GM23338 (cell line): ENCODE data around the gene FAM83C. TPM values are rescaled to one million over a fixed set of nuclear protein-coding genes. Genes with fewer than 3 reads are reported as not detected.

Experiments
- ATAC-seq: fragments of 200-7000 bp; cut with Tn5 transposase; 3 replicates; pipeline ENCODE4 v1.9.1; 2020
- DNase-seq: peaks from one replicate; pipeline ENCODE4 v3.0.0-alpha.2; 2015; ENCODE audit warnings: low spot score
- H2AFZ ChIP-seq: fragments of 200-600 bp; sonication (generic); 2 replicates; pipeline ENCODE4 v1.8.0; 2016; ENCODE audit warnings: antibody characterized with exemption, mild to moderate bottlenecking, moderate library complexity
- H3F3A ChIP-seq: fragments of 200-600 bp; sonication (generic); replicated peaks from 2 replicates; pipeline ENCODE4 v1.8.0; 2017; ENCODE audit warnings: antibody characterized with exemption, mixed run types, low read depth
- H3K27ac ChIP-seq: fragments of 200-600 bp; sonication (generic); 2 replicates; pipeline ENCODE4 v1.6.1; 2016; ENCODE audit warnings: low read depth
- H3K27me3 ChIP-seq: fragments of 200-600 bp; sonication (generic); 2 replicates; pipeline ENCODE4 v1.8.0; 2016; ENCODE audit warnings: mild to moderate bottlenecking, mixed run types, moderate library complexity; ENCODE audit not compliant: insufficient read depth
- H3K36me3 ChIP-seq: fragments of 200-600 bp; sonication (generic); 2 replicates; pipeline ENCODE4 v1.8.0; 2016; ENCODE audit warnings: mild to moderate bottlenecking; ENCODE audit not compliant: insufficient read depth
- H3K4me1 ChIP-seq: fragments of 200-600 bp; sonication (generic); 2 replicates; pipeline ENCODE4 v1.8.0; 2016; ENCODE audit warnings: mild to moderate bottlenecking, moderate library complexity; ENCODE audit not compliant: insufficient read depth
- H3K4me2 ChIP-seq: fragments of 200-600 bp; sonication (generic); 2 replicates; pipeline ENCODE4 v1.7.1; 2017; ENCODE audit warnings: mixed run types
- H3K4me3 ChIP-seq: fragments of 200-600 bp; sonication (generic); 2 replicates; pipeline ENCODE4 v1.6.1; 2016; ENCODE audit warnings: mixed run types
- H3K79me2 ChIP-seq: fragments of 200-600 bp; sonication (generic); replicated peaks from 2 replicates; pipeline ENCODE4 v1.8.0; 2017; ENCODE audit warnings: mild to moderate bottlenecking; ENCODE audit not compliant: insufficient read depth
- H3K9me2 ChIP-seq: fragments of 200-600 bp; sonication (generic); 2 replicates; pipeline ENCODE4 v1.8.0; 2017; ENCODE audit not compliant: insufficient read depth
- H4K20me1 ChIP-seq: fragments of 200-600 bp; sonication (generic); replicated peaks from 2 replicates; pipeline ENCODE4 v1.8.0; 2017; ENCODE audit warnings: mild to moderate bottlenecking; ENCODE audit not compliant: insufficient read depth
- H3K27ac Mint-ChIP-seq: 2 replicates; pipeline ENCODE4 v1.8.0; 2020; ENCODE audit warnings: inconsistent platforms, mild to moderate bottlenecking, moderate library complexity, mixed read lengths
- H3K27me3 Mint-ChIP-seq: 3 replicates; pipeline ENCODE4 v1.8.0; 2022; ENCODE audit warnings: low read depth, mild to moderate bottlenecking, moderate library complexity, mixed read lengths, inconsistent platforms; ENCODE audit not compliant: insufficient read depth, poor library complexity
- H3K36me3 Mint-ChIP-seq: 3 replicates; pipeline ENCODE4 v1.8.0; 2021; ENCODE audit warnings: low read depth, mild to moderate bottlenecking, inconsistent platforms, moderate library complexity, mixed read lengths
- H3K4me1 Mint-ChIP-seq: 3 replicates; pipeline ENCODE4 v1.8.0; 2020; ENCODE audit warnings: mild to moderate bottlenecking, inconsistent platforms, mixed read lengths
- H3K4me3 Mint-ChIP-seq: 3 replicates; pipeline ENCODE4 v1.8.0; 2021; ENCODE audit warnings: moderate library complexity, mild to moderate bottlenecking, inconsistent platforms, mixed read lengths
- H3K9me3 Mint-ChIP-seq: 3 replicates; pipeline ENCODE4 v1.8.0; 2020; ENCODE audit warnings: moderate library complexity, mild to moderate bottlenecking, inconsistent platforms, mixed read lengths
- CREB1 ChIP-seq: fragments of 250-450 bp; sonication (Bioruptor Pico); IDR thresholded peaks from 2 replicates; pipeline ENCODE4 v1.5.0; 2020; ENCODE audit warnings: low read depth, mild to moderate bottlenecking, moderate library complexity
- CTCF ChIP-seq, 2 experiments: fragments of 200-600 bp in 1 of 2; sonication (generic) in 1 of 2; conservative IDR thresholded peaks; 2 replicates each; pipeline versions ENCODE4 v1.5.1 to v1.6.1; 2016 to 2017; ENCODE audit warnings: antibody characterized with exemption in 2 of 2, low read depth in 2 of 2, mild to moderate bottlenecking in 2 of 2, moderate library complexity in 1 of 2
- ETS1 ChIP-seq: IDR thresholded peaks from 2 replicates; pipeline ENCODE4 v1.6.1; 2016; ENCODE audit warnings: antibody characterized with exemption
- EZH2 ChIP-seq: fragments of 200-600 bp; sonication (generic); IDR thresholded peaks from one replicate; pipeline ENCODE4 v1.8.0; 2017; ENCODE audit warnings: antibody characterized with exemption, mild to moderate bottlenecking, low read depth; ENCODE audit not compliant: unreplicated experiment
- EZH2phosphoT487 ChIP-seq: fragments of 200-600 bp; sonication (generic); IDR thresholded peaks from one replicate; pipeline ENCODE4 v1.8.1; 2018; ENCODE audit warnings: antibody characterized with exemption; ENCODE audit not compliant: unreplicated experiment
- JUNB ChIP-seq: IDR thresholded peaks from one replicate; pipeline ENCODE4 v1.6.1; 2016; ENCODE audit warnings: antibody characterized with exemption; ENCODE audit not compliant: unreplicated experiment
- POLR2AphosphoS5 ChIP-seq: IDR thresholded peaks from 2 replicates; pipeline ENCODE4 v1.6.1; 2016; ENCODE audit warnings: antibody characterized with exemption, low read depth
- STAT1 ChIP-seq: IDR thresholded peaks from one replicate; pipeline ENCODE4 v1.6.1; 2016; ENCODE audit warnings: antibody characterized with exemption; ENCODE audit not compliant: unreplicated experiment
- ZNF114 ChIP-seq: fragments of 250-450 bp; sonication (Bioruptor Pico); IDR thresholded peaks from 2 replicates; pipeline ENCODE4 v1.5.0; 2020; ENCODE audit warnings: mild to moderate bottlenecking, moderate library complexity
- ZNF331 ChIP-seq: fragments of 250-450 bp; sonication (Bioruptor Pico); IDR thresholded peaks from 2 replicates; pipeline ENCODE4 v1.5.0; 2020; ENCODE audit warnings: low read depth, mild to moderate bottlenecking, moderate library complexity
- ZNF462 ChIP-seq: fragments of 250-450 bp; sonication (Bioruptor Pico); IDR thresholded peaks from 2 replicates; pipeline ENCODE4 v1.5.0; 2020; ENCODE audit warnings: mild to moderate bottlenecking, moderate library complexity
- polyA plus RNA-seq: library from polyadenylated mRNA; unstranded; fragments of >200 nt; fragmentation: Nextera tagmentation; extraction: Ambion mirVana; gene quantifications from 2 replicates; pipeline ENCODE4 v1.2.1, GENCODE V29; 2016
- total RNA-seq: library from RNA; depleted of rRNA; stranded (reverse); fragments of >200 nt; shearing (Covaris generic); gene quantifications from 2 replicates; pipeline ENCODE4 v1.2.3, GENCODE V29; 2014
- TF ChIP-seq, protein P1 (sequence below): IDR thresholded peaks from one replicate; pipeline ENCODE4 v1.6.1; 2018; ENCODE audit warnings: antibody characterized with exemption; ENCODE audit not compliant: unreplicated experiment

The FAM83C gene
- total and polyA plus RNA-seq, 2 experiments from 2014 or later = 0.10 TPM; not detected in 1

- Mint-ChIP-seq H3K36me3 (peaks cover 11% of the 10 kb centered on the region), H3K27me3 (no peaks in the 10 kb centered on the region), H3K9me3 (no peaks in the 10 kb centered on the region), H3K4me3 (no peak overlapping the region), H3K27ac (no peak overlapping the region), H3K4me1 (peaks cover 6% of the 10 kb centered on the region; the same call in 1 of the 3 replicates)
- Histone ChIP-seq H3K27ac (no peak overlapping the region), H3K4me1 (no peaks in the 10 kb centered on the region), H3K36me3 (0 out of 2 replicates have a peak, but pooled peaks cover 5% of the 10 kb centered on the region), H3K79me2 (no peaks in the 10 kb centered on the region), H2AFZ (no peak overlapping the region), H3K27me3 (no peaks in the 10 kb centered on the region), H3F3A (no peaks in the 10 kb centered on the region; the same call in 1 of the 2 replicates), H3K9me2 (no peaks in the 10 kb centered on the region), H4K20me1 (peaks cover 6% of the 10 kb centered on the region; the same call in 1 of the 2 replicates), H3K4me2 (no peak overlapping the region), H3K4me3 (no peak overlapping the region)
- ATAC-seq (no peak), DNase-seq (no peak)
- TF ChIP-seq STAT1 = no peak
- TF ChIP-seq JUNB = no peak
- TF ChIP-seq CREB1 (CRISPR knock-in tag) = no peak
- TF ChIP-seq ZNF462 = no peak
- no peak for TF ChIP-seq EZH2
- no peak for TF ChIP-seq ZNF331 (CRISPR knock-in tag)
- TF ChIP-seq EZH2phosphoT487 = no peak
- no peak for TF ChIP-seq ETS1
- TF ChIP-seq CTCF (conservative IDR thresholded peaks at IDR 0.05; ENCODE audit: low read depth in 2 of 2) = no peak
- TF ChIP-seq ZNF114 (CRISPR knock-in tag) = no peak
- no peak for TF ChIP-seq POLR2AphosphoS5
- TF ChIP-seq, protein P1, sequence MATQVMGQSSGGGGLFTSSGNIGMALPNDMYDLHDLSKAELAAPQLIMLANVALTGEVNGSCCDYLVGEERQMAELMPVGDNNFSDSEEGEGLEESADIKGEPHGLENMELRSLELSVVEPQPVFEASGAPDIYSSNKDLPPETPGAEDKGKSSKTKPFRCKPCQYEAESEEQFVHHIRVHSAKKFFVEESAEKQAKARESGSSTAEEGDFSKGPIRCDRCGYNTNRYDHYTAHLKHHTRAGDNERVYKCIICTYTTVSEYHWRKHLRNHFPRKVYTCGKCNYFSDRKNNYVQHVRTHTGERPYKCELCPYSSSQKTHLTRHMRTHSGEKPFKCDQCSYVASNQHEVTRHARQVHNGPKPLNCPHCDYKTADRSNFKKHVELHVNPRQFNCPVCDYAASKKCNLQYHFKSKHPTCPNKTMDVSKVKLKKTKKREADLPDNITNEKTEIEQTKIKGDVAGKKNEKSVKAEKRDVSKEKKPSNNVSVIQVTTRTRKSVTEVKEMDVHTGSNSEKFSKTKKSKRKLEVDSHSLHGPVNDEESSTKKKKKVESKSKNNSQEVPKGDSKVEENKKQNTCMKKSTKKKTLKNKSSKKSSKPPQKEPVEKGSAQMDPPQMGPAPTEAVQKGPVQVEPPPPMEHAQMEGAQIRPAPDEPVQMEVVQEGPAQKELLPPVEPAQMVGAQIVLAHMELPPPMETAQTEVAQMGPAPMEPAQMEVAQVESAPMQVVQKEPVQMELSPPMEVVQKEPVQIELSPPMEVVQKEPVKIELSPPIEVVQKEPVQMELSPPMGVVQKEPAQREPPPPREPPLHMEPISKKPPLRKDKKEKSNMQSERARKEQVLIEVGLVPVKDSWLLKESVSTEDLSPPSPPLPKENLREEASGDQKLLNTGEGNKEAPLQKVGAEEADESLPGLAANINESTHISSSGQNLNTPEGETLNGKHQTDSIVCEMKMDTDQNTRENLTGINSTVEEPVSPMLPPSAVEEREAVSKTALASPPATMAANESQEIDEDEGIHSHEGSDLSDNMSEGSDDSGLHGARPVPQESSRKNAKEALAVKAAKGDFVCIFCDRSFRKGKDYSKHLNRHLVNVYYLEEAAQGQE = no peak
Observed at GRCh38 chr20:35340436-35340835, 48.2 kb upstream of the FAM83C start.
